Endodermal cell (in vitro differentiated cells): ENCODE results near the gene IZUMO4. TPM values are rescaled to one million over a fixed set of nuclear protein-coding genes. Genes with fewer than 3 reads are reported as not detected.
"Not testable (repeated sequence)": the region's sequence is repeated elsewhere in the genome, so short reads cannot be mapped to it uniquely, and the experiment has no call there.

Experiments used
- DNase-seq: peaks from one replicate; pipeline ENCODE4 v3.0.0-alpha.2; 2017
- H3K27ac ChIP-seq: 2 replicates; pipeline ENCODE4 v1.5.1; 2013; ENCODE audit warnings: mild to moderate bottlenecking, low read depth, low read length, moderate library complexity
- H3K27me3 ChIP-seq: 2 replicates; pipeline ENCODE4 v1.6.1; 2013; ENCODE audit warnings: mild to moderate bottlenecking, low read length, moderate library complexity; ENCODE audit not compliant: insufficient read depth, control insufficient read depth, poor library complexity, severe bottlenecking
- H3K36me3 ChIP-seq: 2 replicates; pipeline ENCODE4 v1.7.0; 2013; ENCODE audit warnings: mild to moderate bottlenecking, low read length, moderate library complexity; ENCODE audit not compliant: control insufficient read depth, insufficient read depth
- H3K4me1 ChIP-seq: one replicate; pipeline ENCODE4 v1.7.0; 2013; ENCODE audit warnings: low read length; ENCODE audit not compliant: control insufficient read depth, insufficient read depth
- H3K4me3 ChIP-seq: 2 replicates; pipeline ENCODE4 v1.5.1; 2013; ENCODE audit warnings: mild to moderate bottlenecking, low read length, moderate library complexity
- H3K9ac ChIP-seq: 2 replicates; pipeline ENCODE4 v1.6.1; 2013; ENCODE audit warnings: mild to moderate bottlenecking, low read length, moderate library complexity; ENCODE audit not compliant: poor library complexity, severe bottlenecking; ENCODE audit errors: extremely low read depth
- H3K9me3 ChIP-seq: 2 replicates; pipeline ENCODE4 v1.6.1; 2013; ENCODE audit warnings: mild to moderate bottlenecking, low read length, moderate library complexity; ENCODE audit not compliant: control insufficient read depth
- H3K27ac Mint-ChIP-seq: 2 replicates; pipeline ENCODE4 v1.8.0; 2020; ENCODE audit warnings: mixed read lengths
- H3K27me3 Mint-ChIP-seq: 2 replicates; pipeline ENCODE4 v1.8.0; 2021; ENCODE audit warnings: mild to moderate bottlenecking, mixed read lengths; ENCODE audit not compliant: insufficient read depth
- H3K36me3 Mint-ChIP-seq: 2 replicates; pipeline ENCODE4 v1.8.0; 2020; ENCODE audit warnings: low read depth, mixed read lengths
- H3K4me1 Mint-ChIP-seq: 2 replicates; pipeline ENCODE4 v1.8.0; 2020; ENCODE audit warnings: mixed read lengths
- H3K4me3 Mint-ChIP-seq: 2 replicates; pipeline ENCODE4 v1.8.0; 2020; ENCODE audit warnings: mild to moderate bottlenecking, moderate library complexity, mixed read lengths
- H3K9me3 Mint-ChIP-seq: 2 replicates; pipeline ENCODE4 v1.8.0; 2020; ENCODE audit warnings: mild to moderate bottlenecking, mixed read lengths
- WGBS, 2 experiments: methylation state at CpG; one replicate each; pipeline versions ENCODE4 v1.1.5 to v1.1.7; 2013; ENCODE audit warnings: missing lambda C conversion rate in 2 of 2, mixed read lengths in 1 of 2; ENCODE audit not compliant: insufficient coverage in 1 of 2, insufficient read length in 1 of 2; 5-methylcytosine and 5-hydroxymethylcytosine counted together
- total RNA-seq, 2 donors: library from RNA; stranded (reverse); fragmentation: NEBNext Ultra II Directional in 1 of 2; extraction: Animal tissue kit (Norgen Biotek cat#: 25700) in 1 of 2; gene quantifications; 2 replicates in 1 of 2; 3 replicates in 1 of 2; pipeline ENCODE4 v1.2.1, GENCODE V29; 2021
- TF ChIP-seq, protein P1 (sequence below): fragments of 200-600 bp; sonication (generic); conservative IDR thresholded peaks from 2 replicates; pipeline ENCODE4 v1.5.0; 2021; ENCODE audit warnings: antibody characterized with exemption, mild to moderate bottlenecking

IZUMO4 gene
- total RNA-seq, 2 donors from 2014 or later, result 4.3 to 5.4 TPM

DNA sequence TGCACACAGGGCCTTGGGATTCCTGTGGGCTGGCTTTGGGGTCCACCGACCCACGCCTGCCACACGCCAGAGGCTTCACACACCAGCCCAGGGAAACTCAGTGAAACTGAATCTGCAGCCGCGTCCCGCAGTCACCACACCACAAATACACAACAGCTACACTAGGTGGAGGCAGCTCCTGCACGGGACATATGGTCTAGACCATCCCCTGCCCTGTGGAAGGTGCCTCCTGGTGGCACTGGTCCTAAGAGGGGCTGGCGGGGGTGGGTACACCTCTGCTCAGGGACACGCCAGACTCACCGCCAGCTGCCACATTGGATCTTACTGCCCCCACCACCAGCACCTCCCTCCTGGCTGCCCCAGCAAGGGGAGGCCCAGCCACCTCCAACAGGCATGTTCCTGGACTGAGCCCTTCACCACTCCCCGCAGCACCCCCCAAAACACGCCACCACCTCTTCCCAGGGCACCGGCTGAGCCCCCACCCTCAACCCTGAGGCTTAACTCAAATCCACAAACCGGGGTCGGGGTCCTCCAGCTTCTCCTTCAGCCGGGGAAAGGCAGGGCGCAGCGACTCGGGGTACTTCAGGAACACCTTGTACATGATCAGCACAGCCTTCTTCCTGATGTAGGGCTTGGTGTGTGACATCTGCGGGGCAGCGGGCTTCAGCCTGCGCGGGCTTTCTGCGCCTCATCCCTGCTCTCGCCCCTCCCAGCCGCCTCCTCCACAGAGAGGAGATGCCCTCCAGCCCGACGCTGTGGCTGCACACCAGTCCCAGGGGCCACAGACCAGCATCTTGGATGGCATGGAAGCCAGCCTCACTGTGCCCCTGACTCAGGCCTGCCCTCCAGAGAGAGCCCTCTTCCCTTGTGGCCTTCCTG lies 33.4 kb downstream of the IZUMO4 start:
- no peaks in the 10 kb centered on the region for H3K4me1 ChIP-seq
- TF ChIP-seq, protein P1, sequence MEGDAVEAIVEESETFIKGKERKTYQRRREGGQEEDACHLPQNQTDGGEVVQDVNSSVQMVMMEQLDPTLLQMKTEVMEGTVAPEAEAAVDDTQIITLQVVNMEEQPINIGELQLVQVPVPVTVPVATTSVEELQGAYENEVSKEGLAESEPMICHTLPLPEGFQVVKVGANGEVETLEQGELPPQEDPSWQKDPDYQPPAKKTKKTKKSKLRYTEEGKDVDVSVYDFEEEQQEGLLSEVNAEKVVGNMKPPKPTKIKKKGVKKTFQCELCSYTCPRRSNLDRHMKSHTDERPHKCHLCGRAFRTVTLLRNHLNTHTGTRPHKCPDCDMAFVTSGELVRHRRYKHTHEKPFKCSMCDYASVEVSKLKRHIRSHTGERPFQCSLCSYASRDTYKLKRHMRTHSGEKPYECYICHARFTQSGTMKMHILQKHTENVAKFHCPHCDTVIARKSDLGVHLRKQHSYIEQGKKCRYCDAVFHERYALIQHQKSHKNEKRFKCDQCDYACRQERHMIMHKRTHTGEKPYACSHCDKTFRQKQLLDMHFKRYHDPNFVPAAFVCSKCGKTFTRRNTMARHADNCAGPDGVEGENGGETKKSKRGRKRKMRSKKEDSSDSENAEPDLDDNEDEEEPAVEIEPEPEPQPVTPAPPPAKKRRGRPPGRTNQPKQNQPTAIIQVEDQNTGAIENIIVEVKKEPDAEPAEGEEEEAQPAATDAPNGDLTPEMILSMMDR, result no peak

DNA sequence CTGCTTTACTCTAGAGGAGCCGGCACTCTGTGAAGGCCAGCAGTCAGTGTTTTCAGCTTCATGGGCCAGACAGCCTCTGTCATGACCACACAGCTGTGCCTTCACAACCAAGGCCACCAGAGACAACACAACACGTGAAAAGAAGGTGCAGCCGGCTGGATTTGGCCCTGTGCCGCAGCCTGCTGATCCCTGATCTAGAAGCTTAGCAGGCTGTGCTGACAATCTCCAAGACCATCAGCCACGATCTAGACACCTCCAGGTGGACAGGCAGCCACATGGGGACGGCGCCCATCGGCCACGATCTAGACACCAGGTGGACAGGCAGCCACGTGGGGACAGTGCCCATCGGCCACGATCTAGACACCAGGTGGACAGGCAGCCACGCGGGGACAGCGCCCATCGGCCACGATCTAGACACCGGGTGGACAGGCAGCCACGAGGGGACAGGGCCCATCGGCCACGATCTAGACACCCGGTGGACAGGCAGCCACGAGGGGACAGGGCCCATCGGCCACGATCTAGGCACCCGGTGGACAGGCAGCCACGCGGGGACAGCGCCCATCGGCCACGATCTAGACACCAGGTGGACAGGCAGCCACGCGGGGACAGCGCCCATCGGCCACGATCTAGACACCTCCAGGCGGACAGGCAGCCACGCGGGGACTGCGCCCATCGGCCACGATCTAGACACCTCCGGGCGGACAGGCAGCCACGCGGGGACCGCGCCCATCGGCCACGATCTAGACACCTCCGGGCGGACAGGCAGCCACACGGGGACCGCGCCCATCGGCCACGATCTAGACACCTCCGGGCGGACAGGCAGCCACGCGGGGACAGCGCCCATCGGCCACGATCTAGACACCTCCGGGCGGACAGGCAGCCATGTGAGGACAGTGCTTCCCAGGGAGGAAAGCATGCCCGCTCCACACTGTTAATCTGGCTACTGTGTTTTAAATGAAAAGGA lies 34.6 kb downstream of the IZUMO4 start:
- H3K4me3 ChIP-seq, H3K27me3 ChIP-seq, H3K4me1 Mint-ChIP-seq, H3K9me3 Mint-ChIP-seq, H3K9me3 ChIP-seq, H3K27me3 Mint-ChIP-seq, H3K9ac ChIP-seq, H3K4me3 Mint-ChIP-seq, DNase-seq, H3K4me1 ChIP-seq, H3K27ac Mint-ChIP-seq, H3K27ac ChIP-seq: not testable (repeated sequence)
- peaks cover 55% of the 10 kb centered on the region for H3K36me3 ChIP-seq
- 91 to 93% methylated on average over 29 to 67 of the region's 67 CpGs for WGBS, 2 experiments
- H3K36me3 Mint-ChIP-seq, result peaks cover 54% of the 10 kb centered on the region

More for the DNA sequence above, 33.4 kb downstream of the IZUMO4 start:
- Mint-ChIP-seq H3K36me3 (peaks cover 57% of the 10 kb centered on the region), H3K4me1 (no peaks in the 10 kb centered on the region), H3K9me3 (no peaks in the 10 kb centered on the region), H3K27ac (no peak overlapping the region), H3K4me3 (no peak overlapping the region), H3K27me3 (no peaks in the 10 kb centered on the region)
- Histone ChIP-seq H3K9ac (no peak overlapping the region), H3K36me3 (peaks cover 62% of the 10 kb centered on the region), H3K4me3 (no peak overlapping the region), H3K9me3 (no peaks in the 10 kb centered on the region), H3K27ac (no peak overlapping the region), H3K27me3 (no peaks in the 10 kb centered on the region)
- DNase-seq, result no peak
- 96 to 99% methylated on average over 20 to 28 of the region's 28 CpGs for WGBS, 2 experiments

DNA sequence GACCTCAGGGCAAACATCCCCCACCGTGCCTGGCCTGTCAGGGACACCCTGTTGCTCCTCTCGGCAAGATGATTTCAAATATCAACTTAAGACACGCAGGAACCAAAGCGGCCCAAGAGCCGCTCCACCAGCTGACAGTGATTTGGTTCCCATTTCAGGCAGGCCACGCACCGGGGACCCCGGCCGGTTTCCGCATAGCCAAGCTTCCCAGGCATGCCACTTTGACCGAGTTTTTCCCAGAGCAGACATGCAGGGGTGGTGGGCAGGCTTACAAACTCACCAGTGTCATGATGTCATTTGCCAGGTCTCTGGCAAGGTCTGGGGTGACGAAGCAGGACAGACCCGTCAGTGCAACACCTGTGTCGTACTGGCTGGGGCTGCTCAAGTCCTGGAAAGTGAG lies 35.5 kb downstream of the IZUMO4 start:
- Mint-ChIP-seq H3K9me3 (no peaks in the 10 kb centered on the region), H3K27me3 (no peaks in the 10 kb centered on the region), H3K4me3 (no peak overlapping the region), H3K27ac (no peak overlapping the region), H3K4me1 (no peaks in the 10 kb centered on the region), H3K36me3 (peaks cover 49% of the 10 kb centered on the region)
- H3K27ac ChIP-seq, result no peak overlapping the region
- no peaks in the 10 kb centered on the region for H3K27me3 ChIP-seq
- TF ChIP-seq, protein P1, result no peak
- H3K9me3 ChIP-seq, result no peaks in the 10 kb centered on the region
- no peak overlapping the region for H3K9ac ChIP-seq
- DNase-seq, result no peak
- H3K4me1 ChIP-seq, result no peaks in the 10 kb centered on the region
- H3K36me3 ChIP-seq, result peaks cover 54% of the 10 kb centered on the region
- 95 to 99% methylated on average over 14 of the region's 14 CpGs for WGBS, 2 experiments
- H3K4me3 ChIP-seq, result no peak overlapping the region
